Measurements from ENCODE around the gene PRDM15. TPM values are rescaled to one million over a fixed set of nuclear protein-coding genes. Genes with fewer than 3 reads are reported as not detected.

Gene PRDM15
- total RNA-seq, 1 experiment from 2014 or later = 9.8 TPM

- H3K9ac ChIP-seq (ENCODE audit: low read length) = no peak overlapping the region
- H3K9me2 ChIP-seq (ENCODE audit: insufficient read depth) = no peaks in the 10 kb centered on the region
- no peaks in the 10 kb centered on the region; a peak in 1 of 4 replicates for H3K36me3 ChIP-seq (ENCODE audit: control insufficient read depth in 1 of 2, insufficient read depth in 2 of 2, low read length in 2 of 2)
- no peaks in the 10 kb centered on the region for H3K79me2 ChIP-seq (ENCODE audit: insufficient read depth, low read length)
- POLR2A ChIA-PET = no interaction called here
- intact Hi-C loops (cut with micrococcal nuclease) = no loop called here
- no peak overlapping the region for H2AFZ ChIP-seq (ENCODE audit: low read depth, low read length, poor library complexity, severe bottlenecking)
- no TSS peak for BruUV-seq (replicated peaks)
- H3K9me3 ChIP-seq (ENCODE audit: control insufficient read depth in 1 of 2, insufficient read depth in 1 of 2, low read depth in 1 of 2, low read length in 2 of 2) = no peaks in the 10 kb centered on the region
- RAD21 ChIA-PET (ENCODE audit: low non-redundant PET in 1 of 2, low total read pairs in 2 of 2, uncharacterized antibody in 2 of 2, unreplicated experiment in 2 of 2) = no interaction called here
- no peaks in the 10 kb centered on the region for H3K4me1 ChIP-seq (ENCODE audit: control insufficient read depth in 1 of 2, insufficient read depth in 2 of 2, low read length in 2 of 2)
- TF ChIP-seq POLR2A (IDR thresholded peaks at IDR 0.05; ENCODE audit: borderline replicate concordance, extremely low read depth, insufficient read depth, insufficient read length) (no peak), FOSL1 (IDR thresholded peaks at IDR 0.05; ENCODE audit: low read depth) (no peak), POLR2AphosphoS5 (IDR thresholded peaks at IDR 0.05; ENCODE audit: low read depth, low read length) (no peak), RAD21 (IDR thresholded peaks at IDR 0.05; ENCODE audit: low read depth) (no peak), SP1 (IDR thresholded peaks at IDR 0.05; ENCODE audit: low read depth) (no peak), TCF7L2 (IDR thresholded peaks at IDR 0.05; ENCODE audit: borderline replicate concordance, extremely low read depth, insufficient read depth, insufficient read length) (no peak), ZBTB33 (IDR thresholded peaks at IDR 0.05; ENCODE audit: extremely low read depth, insufficient replicate concordance, low read length) (no peak)
- H3K4me3 ChIP-seq (replicated peaks in 1 of 2; ENCODE audit: low read depth in 1 of 2, low read length in 2 of 2) = no peak overlapping the region
- CTCF ChIA-PET = no interaction called here
- DNase-seq (ENCODE audit: low read depth, low spot score) = no peak
- no peak overlapping the region for H3K4me2 ChIP-seq (ENCODE audit: low read length)
- H3K27ac ChIP-seq (ENCODE audit: low read depth, low read length) = no peak overlapping the region
- ATAC-seq = no peak
- H4K20me1 ChIP-seq (ENCODE audit: insufficient read depth) = no peaks in the 10 kb centered on the region
- no peaks in the 10 kb centered on the region for H3K27me3 ChIP-seq (ENCODE audit: insufficient read depth, low read length)
These were observed 47.7 kb downstream of the PRDM15 start for GRCh38 chr21:41831453-41831831.

GRCh38 chr21:41830764-41831452, 48.2 kb downstream of the PRDM15 start:
- no TSS peak for BruUV-seq (replicated peaks)
- TF ChIP-seq RAD21 (IDR thresholded peaks at IDR 0.05; ENCODE audit: low read depth) (no peak), POLR2A (IDR thresholded peaks at IDR 0.05; ENCODE audit: borderline replicate concordance, extremely low read depth, insufficient read depth, insufficient read length) (no peak), EGR1 (IDR thresholded peaks at IDR 0.05; ENCODE audit: low read depth) (no peak), ATF3 (IDR thresholded peaks at IDR 0.05) (no peak), REST (IDR thresholded peaks at IDR 0.05; ENCODE audit: low read depth) (no peak), CTCF (IDR thresholded peaks at IDR 0.05 in 2 of 3, conservative IDR thresholded peaks at IDR 0.05 in 1 of 3; ENCODE audit: borderline replicate concordance in 1 of 3, insufficient read depth in 1 of 3, low read depth in 2 of 3, low read length in 2 of 3) (no peak), POLR2AphosphoS5 (IDR thresholded peaks at IDR 0.05; ENCODE audit: low read depth, low read length) (no peak)

More at GRCh38 chr21:41830764-41831452, 48.2 kb downstream of the PRDM15 start:
- intact Hi-C loops (cut with micrococcal nuclease) = no loop called here
- no peak overlapping the region for H2AFZ ChIP-seq (ENCODE audit: low read depth, low read length, poor library complexity, severe bottlenecking)
- H3K9ac ChIP-seq (ENCODE audit: low read length) = no peak overlapping the region
- DNase-seq (ENCODE audit: low read depth, low spot score) (no peak), ATAC-seq (no peak)
- RAD21 ChIA-PET (ENCODE audit: low non-redundant PET in 1 of 2, low total read pairs in 2 of 2, uncharacterized antibody in 2 of 2, unreplicated experiment in 2 of 2) = no interaction called here
- H3K4me1 ChIP-seq (ENCODE audit: control insufficient read depth in 1 of 2, insufficient read depth in 2 of 2, low read length in 2 of 2) = no peaks in the 10 kb centered on the region
- no peaks in the 10 kb centered on the region for H3K27me3 ChIP-seq (ENCODE audit: insufficient read depth, low read length)
- no peak overlapping the region for H3K4me2 ChIP-seq (ENCODE audit: low read length)
- no peak overlapping the region for H3K4me3 ChIP-seq (replicated peaks in 1 of 2; ENCODE audit: low read depth in 1 of 2, low read length in 2 of 2)
- CTCF ChIA-PET = no interaction called here
- no peaks in the 10 kb centered on the region for H3K9me3 ChIP-seq (ENCODE audit: control insufficient read depth in 1 of 2, insufficient read depth in 1 of 2, low read depth in 1 of 2, low read length in 2 of 2)
- no peaks in the 10 kb centered on the region for H3K79me2 ChIP-seq (ENCODE audit: insufficient read depth, low read length)
- no peak overlapping the region for H3K27ac ChIP-seq (ENCODE audit: low read depth, low read length)
- no peaks in the 10 kb centered on the region for H4K20me1 ChIP-seq (ENCODE audit: insufficient read depth)
- no peaks in the 10 kb centered on the region; a peak in 1 of 4 replicates for H3K36me3 ChIP-seq (ENCODE audit: control insufficient read depth in 1 of 2, insufficient read depth in 2 of 2, low read length in 2 of 2)
- H3K9me2 ChIP-seq (ENCODE audit: insufficient read depth) = no peaks in the 10 kb centered on the region
- POLR2A ChIA-PET = no interaction called here
